Measurements from ENCODE around the gene TBC1D13. TPM values are rescaled to one million over a fixed set of nuclear protein-coding genes. Genes with fewer than 3 reads are reported as not detected.

Gene TBC1D13, protein sequence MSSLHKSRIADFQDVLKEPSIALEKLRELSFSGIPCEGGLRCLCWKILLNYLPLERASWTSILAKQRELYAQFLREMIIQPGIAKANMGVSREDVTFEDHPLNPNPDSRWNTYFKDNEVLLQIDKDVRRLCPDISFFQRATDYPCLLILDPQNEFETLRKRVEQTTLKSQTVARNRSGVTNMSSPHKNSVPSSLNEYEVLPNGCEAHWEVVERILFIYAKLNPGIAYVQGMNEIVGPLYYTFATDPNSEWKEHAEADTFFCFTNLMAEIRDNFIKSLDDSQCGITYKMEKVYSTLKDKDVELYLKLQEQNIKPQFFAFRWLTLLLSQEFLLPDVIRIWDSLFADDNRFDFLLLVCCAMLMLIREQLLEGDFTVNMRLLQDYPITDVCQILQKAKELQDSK
- 5.9 and 20.6 TPM in 2 replicates for total RNA-seq (2014; rRNA removed; shearing (Covaris generic))

DNA sequence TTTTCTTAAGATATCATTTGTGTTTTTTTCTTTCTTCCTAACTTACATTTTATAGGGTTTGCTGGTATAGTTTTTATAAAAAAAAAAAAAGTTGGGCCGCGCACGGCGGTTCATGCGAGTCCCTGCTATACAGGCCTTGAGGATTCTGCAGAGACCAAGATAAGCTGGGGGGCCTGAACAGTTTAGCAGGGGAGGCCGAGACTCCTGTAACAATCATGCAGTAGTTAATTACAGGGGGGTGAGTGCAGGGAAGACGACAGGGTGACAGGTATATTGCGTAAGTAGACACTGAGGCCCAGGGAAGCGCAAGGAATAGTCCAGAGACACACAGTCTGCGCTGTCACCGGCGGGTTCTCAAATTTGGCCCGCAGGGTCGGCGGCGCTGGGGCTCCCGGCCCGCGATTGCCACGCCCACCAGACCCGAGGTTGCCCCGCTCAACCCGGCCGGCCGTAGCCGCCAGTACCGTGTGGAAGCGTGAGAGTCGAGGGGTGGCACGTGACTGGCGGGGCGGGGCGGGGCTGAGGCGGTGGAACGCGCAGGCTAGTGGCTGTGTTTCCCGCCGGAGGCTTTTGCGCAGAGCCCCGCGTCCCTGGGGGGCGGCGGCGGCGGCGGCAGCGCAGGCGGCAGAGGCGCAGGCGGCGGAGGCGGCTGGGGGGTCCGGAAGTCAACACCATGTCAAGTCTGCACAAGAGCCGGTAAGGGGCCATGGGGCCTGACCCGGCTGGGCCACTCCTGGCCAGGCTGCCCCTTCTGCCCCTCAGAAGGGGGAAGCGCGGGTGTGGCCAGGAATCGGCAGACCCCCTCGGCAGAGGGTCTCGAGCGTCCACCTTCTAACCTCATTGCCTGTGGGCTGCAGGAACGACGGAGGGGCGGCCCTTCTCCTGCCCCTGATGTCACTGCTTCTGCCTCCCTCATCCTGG lies at the start of gene TBC1D13:
TSS of gene TBC1D13 (plus strand) at position 573 of the 921 bp plus-strand sequence. CDS start at position 674, 101 bp downstream.
- Histone ChIP-seq H3K27me3 (replicated peaks) (no peaks in the 10 kb centered on the region), H3K36me3 (peaks cover 25% of the 10 kb centered on the region), H3K4me3 (peak within 1 kb of the TSS; percentile 81), H3K9me3 (replicated peaks) (0 out of 2 replicates have a peak, but pooled peaks cover 5% of the 10 kb centered on the region), H3K27ac (peak within 1 kb of the TSS; percentile 36; the same call in 1 of the 2 replicates), H3K4me1 (replicated peaks) (peaks cover 17% of the 10 kb centered on the region)
- DNase-seq (ENCODE audit: low read depth in 1 of 2, low spot score in 2 of 2): peak; percentile 61 to 86

DNA sequence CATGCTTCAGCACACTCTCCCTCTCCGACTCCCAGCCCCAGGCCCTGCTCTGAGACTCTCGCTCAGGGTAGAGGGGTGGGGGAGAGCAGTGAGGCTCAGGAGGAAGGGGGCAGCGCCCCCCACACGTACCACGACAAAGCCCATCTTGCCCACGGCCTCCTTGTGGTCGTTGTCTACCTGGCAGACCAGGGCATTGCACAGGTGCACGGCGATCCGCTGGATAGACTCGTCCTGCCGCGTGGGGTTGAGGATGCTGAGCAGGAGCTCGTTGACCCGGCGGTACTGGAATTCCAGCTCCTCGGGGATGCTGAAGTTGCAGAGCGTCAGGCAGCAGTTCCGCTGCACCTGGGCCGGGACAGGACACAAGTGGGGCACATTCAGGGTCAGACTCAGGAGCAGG lies 44.7 kb upstream of the TBC1D13 start:
- no peaks in the 10 kb centered on the region for H3K36me3 ChIP-seq
- no peak overlapping the region for H3K27ac ChIP-seq
- H3K9me3 ChIP-seq (replicated peaks): no peaks in the 10 kb centered on the region
- no peak overlapping the region for H3K4me3 ChIP-seq
- DNase-seq (ENCODE audit: low read depth in 1 of 2, low spot score in 2 of 2): no peak
- H3K27me3 ChIP-seq (replicated peaks): no peaks in the 10 kb centered on the region
- no peaks in the 10 kb centered on the region for H3K4me1 ChIP-seq (replicated peaks)

DNA sequence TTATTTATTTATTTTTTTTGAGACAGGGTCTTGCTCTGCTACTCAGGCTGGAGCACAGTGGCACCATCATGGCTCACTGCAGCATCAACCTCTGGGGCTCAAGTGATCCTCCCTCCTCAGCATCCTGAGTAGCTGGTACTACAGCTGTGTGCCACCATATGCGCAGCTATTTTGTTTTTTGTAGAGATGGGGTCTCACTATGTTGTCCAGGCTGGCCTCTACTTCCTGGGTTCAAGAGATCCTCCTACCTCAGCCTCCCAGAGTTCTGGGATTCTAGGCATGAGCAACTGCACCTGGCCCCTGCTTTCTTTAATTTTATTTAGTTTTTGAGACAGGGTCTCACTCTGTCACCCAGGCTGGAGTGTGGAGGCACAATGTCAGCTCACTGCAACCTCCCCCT lies 43.6 kb upstream of the TBC1D13 start:
- Histone ChIP-seq H3K36me3 (no peaks in the 10 kb centered on the region), H3K27me3 (replicated peaks) (no peaks in the 10 kb centered on the region), H3K27ac (no peak overlapping the region), H3K9me3 (replicated peaks) (no peaks in the 10 kb centered on the region), H3K4me1 (replicated peaks) (no peaks in the 10 kb centered on the region), H3K4me3 (no peak overlapping the region)
- DNase-seq (ENCODE audit: low read depth in 1 of 2, low spot score in 2 of 2): no peak

DNA sequence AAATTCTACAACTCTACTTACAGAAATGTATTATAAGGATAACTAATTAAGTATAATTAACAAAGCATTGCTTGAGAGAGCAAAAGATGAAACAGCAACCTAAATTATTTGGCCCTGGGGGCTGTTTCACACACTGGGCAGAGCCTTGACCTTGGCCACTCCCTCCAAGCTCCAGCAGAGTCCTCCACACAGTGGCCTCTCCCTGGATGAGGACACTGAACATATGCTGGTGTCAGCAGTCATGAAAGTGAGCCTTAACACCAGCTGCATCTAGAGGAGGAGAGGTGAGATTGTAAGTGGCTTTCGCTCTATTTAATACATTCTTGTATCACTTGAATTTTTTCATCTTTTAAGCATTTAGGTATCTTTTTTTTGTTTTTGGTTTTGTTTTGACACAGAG lies 39.8 kb upstream of the TBC1D13 start:
- H3K36me3 ChIP-seq: no peaks in the 10 kb centered on the region
- H3K4me1 ChIP-seq (replicated peaks): no peaks in the 10 kb centered on the region
- H3K27ac ChIP-seq: no peak overlapping the region
- H3K27me3 ChIP-seq (replicated peaks): no peaks in the 10 kb centered on the region
- DNase-seq (ENCODE audit: low read depth in 1 of 2, low spot score in 2 of 2): no peak
- H3K4me3 ChIP-seq: no peak overlapping the region
- no peaks in the 10 kb centered on the region for H3K9me3 ChIP-seq (replicated peaks)

DNA sequence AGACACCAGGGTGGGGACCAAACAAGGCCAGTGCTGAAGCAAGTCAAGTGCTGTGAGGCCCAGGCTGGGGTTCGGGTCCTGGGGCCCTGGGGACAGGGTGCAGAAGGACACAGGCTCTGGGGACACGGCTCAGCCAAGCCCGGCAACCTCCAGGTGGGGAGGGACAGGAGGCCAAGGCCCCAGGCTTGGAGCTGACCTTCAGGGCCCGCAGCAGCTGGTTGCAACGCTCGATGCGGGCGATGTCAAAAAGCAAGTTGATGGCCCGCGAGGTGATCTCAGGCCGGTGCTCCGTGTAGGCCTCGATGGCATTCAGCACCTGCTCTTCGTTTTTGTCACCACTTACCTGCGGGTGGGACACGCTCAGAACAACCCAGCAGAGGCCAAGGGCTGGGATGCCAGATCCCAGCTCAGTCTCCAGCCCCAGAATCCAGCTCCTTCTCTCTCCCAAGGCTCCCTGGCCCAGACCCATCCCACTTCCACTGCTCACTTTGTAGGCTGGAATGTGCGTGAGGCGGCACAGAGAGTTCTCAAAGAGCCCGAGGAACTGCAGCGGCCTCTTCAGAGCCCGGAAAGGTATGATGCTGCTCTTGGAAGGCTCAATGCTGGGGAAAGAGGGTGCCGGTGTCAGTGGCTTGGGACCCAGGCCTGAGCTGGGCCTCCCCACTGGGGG lies 36.0 kb upstream of the TBC1D13 start:
- Histone ChIP-seq H3K27ac (no peak overlapping the region), H3K4me3 (no peak overlapping the region), H3K27me3 (replicated peaks) (no peaks in the 10 kb centered on the region), H3K9me3 (replicated peaks) (no peaks in the 10 kb centered on the region), H3K36me3 (0 out of 2 replicates have a peak, but pooled peaks cover 5% of the 10 kb centered on the region), H3K4me1 (replicated peaks) (no peaks in the 10 kb centered on the region)
- no peak for DNase-seq (ENCODE audit: low read depth in 1 of 2, low spot score in 2 of 2)

DNA sequence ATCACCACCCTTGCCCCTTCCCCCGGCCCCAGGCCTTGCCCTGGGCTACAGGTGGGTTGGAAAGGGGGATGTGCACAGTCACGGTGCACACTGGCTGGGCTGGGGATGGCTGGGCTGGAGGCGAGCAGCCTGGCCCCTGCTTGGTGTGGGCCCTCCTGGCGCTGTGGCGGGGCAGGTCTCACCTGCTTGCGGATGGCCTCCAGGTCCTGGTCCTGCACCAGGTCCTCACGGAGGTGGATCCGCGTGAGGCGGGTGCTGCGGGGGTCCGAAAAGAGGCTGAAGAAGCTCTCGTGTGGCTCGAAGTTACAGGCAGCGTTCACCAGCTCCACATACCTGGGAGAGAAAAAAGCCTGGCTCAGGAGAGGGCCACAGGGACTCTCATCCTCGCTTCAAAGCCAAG lies 33.4 kb upstream of the TBC1D13 start:
- Histone ChIP-seq H3K27me3 (replicated peaks) (no peaks in the 10 kb centered on the region), H3K4me1 (replicated peaks) (no peaks in the 10 kb centered on the region), H3K4me3 (no peak overlapping the region), H3K9me3 (replicated peaks) (no peaks in the 10 kb centered on the region), H3K36me3 (0 out of 2 replicates have a peak, but pooled peaks cover 5% of the 10 kb centered on the region), H3K27ac (no peak overlapping the region)
- no peak for DNase-seq (ENCODE audit: low read depth in 1 of 2, low spot score in 2 of 2)

DNA sequence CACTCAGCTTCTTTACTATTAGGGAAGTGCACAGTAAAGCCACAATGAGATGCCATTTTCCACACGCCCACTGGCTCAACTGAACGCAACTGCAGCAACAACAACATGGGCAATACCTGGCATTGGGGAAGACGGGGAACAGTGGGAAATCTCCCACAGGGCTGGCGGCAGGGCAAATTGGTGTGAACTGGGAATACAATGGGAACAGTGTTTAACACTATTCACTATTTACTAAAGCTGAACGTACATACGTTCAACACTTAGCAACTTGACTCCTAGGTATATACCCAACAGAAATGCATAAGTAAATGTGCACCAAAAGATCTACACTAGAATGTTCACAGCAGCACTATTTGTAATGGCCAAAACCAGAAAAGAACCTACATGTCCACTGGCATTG lies 29.5 kb upstream of the TBC1D13 start:
- no peaks in the 10 kb centered on the region for H3K27me3 ChIP-seq (replicated peaks)
- H3K9me3 ChIP-seq (replicated peaks): no peaks in the 10 kb centered on the region
- DNase-seq (ENCODE audit: low read depth in 1 of 2, low spot score in 2 of 2): no peak
- H3K4me3 ChIP-seq: no peak overlapping the region
- H3K4me1 ChIP-seq (replicated peaks): no peaks in the 10 kb centered on the region
- no peak overlapping the region for H3K27ac ChIP-seq
- H3K36me3 ChIP-seq: 0 out of 2 replicates have a peak, but pooled peaks cover 5% of the 10 kb centered on the region

DNA sequence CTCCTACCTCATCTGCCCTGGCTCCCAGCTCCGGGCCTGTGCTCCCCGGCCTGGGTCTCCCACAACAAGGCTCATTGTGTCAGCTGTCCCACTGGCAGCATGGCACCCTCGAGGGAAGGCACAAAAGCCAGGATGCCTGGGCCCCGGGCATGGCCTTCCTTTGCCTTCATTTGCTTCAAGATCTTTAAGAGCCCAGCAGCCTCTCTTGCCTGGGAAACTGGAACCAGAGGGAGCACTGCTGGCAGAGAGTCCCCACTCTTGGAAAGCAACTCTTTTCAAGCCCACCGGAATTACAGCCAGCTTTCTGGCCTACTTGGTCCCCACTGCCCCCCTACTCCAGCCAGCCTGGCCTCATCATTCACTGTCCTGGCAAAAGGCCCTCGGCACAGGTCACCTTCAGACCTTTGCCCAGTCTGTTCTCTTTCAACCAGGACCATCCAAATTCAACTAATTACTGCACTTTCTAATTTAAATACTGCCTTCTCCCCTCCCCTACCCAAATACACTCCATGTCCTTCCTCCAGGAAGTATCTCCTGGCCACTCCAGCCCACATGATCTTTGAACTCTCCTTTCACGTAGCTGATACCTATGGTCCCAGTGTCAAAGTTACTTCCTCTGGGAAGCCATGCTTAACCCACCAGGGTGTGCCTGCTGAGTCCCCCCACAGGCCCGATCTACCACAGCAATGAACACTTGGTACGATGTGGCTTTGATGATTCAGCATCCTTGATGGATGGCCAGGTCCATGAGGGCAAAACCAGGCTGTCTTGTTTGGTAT lies 24.2 kb upstream of the TBC1D13 start:
- H3K27me3 ChIP-seq (replicated peaks): no peaks in the 10 kb centered on the region
- no peaks in the 10 kb centered on the region for H3K9me3 ChIP-seq (replicated peaks)
- H3K4me1 ChIP-seq (replicated peaks): no peaks in the 10 kb centered on the region
- DNase-seq (ENCODE audit: low read depth in 1 of 2, low spot score in 2 of 2): no peak
- no peaks in the 10 kb centered on the region for H3K36me3 ChIP-seq
- H3K4me3 ChIP-seq: no peak overlapping the region
- no peak overlapping the region for H3K27ac ChIP-seq

DNA sequence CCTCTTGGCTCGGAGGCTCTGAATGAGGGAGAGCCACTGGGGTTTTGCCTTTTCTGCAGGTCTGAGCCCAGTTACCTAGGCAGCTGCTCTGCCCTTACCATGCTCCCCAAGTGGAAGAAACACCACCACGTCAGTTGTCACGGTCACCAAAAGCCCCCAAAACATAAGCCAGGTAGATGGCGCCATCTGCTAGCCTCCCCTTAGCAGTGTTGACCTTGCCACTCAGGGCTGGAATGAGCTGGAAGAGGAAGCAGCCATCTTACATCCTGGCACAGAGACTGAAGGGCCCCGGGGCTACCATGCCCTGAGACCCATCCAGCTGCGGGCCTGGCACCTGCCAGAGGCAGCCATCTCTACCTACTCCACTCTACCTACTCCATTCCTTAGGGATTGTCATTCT lies 22.7 kb upstream of the TBC1D13 start:
- H3K36me3 ChIP-seq: no peaks in the 10 kb centered on the region
- H3K4me3 ChIP-seq: no peak overlapping the region
- H3K27me3 ChIP-seq (replicated peaks): no peaks in the 10 kb centered on the region
- H3K4me1 ChIP-seq (replicated peaks): no peaks in the 10 kb centered on the region
- no peak for DNase-seq (ENCODE audit: low read depth in 1 of 2, low spot score in 2 of 2)
- H3K9me3 ChIP-seq (replicated peaks): no peaks in the 10 kb centered on the region
- no peak overlapping the region for H3K27ac ChIP-seq

DNA sequence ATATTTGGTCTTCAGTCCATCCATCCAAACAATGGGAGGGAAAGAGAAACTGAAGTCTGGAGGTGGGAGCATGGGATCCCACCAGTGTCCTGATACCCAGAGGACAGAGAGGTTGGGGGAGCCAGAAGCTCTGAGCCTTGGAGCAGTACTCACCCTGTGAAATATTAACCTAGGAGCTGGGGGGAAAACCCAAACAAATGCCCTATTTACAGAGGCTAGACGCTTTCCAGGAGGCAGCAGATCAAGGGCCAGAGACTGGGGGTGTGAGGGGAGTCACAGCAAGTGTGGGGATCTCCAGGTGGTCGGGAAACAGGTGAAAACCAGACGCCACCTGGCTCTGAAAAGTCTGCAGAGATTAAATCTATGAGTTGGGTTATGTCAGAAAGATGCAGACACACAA lies 21.6 kb upstream of the TBC1D13 start:
- Histone ChIP-seq H3K9me3 (replicated peaks) (no peaks in the 10 kb centered on the region), H3K4me3 (no peak overlapping the region), H3K27ac (no peak overlapping the region), H3K36me3 (no peaks in the 10 kb centered on the region), H3K27me3 (replicated peaks) (no peaks in the 10 kb centered on the region), H3K4me1 (replicated peaks) (no peaks in the 10 kb centered on the region; the same call in 1 of the 2 replicates)
- DNase-seq (ENCODE audit: low read depth in 1 of 2, low spot score in 2 of 2): no peak

DNA sequence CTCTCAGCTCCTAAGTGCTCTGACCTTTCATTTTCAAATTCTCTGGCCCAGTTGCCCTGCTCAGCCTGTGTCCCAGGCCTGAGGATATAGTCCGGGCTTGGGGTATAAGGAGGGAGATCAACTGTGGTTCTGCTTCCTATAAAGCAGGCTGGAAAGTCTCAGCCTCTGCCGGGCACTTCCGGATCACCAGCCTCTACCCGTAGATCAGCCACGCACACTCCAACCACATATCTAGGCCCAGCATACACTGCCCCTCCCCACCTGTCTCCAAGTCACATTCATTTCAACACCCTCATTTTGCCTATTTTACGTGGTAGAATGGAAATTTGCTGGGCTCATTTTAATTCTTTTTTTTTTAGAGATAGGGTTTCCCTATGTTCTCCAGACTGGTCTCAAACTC lies 18.4 kb upstream of the TBC1D13 start:
- no peak for DNase-seq (ENCODE audit: low read depth in 1 of 2, low spot score in 2 of 2)
- Histone ChIP-seq H3K27me3 (replicated peaks) (no peaks in the 10 kb centered on the region), H3K27ac (no peak overlapping the region), H3K9me3 (replicated peaks) (no peaks in the 10 kb centered on the region; the same call in 1 of the 2 replicates), H3K4me1 (replicated peaks) (peaks cover 16% of the 10 kb centered on the region), H3K4me3 (no peak overlapping the region), H3K36me3 (peaks cover 4% of the 10 kb centered on the region; the same call in 1 of the 2 replicates)

DNA sequence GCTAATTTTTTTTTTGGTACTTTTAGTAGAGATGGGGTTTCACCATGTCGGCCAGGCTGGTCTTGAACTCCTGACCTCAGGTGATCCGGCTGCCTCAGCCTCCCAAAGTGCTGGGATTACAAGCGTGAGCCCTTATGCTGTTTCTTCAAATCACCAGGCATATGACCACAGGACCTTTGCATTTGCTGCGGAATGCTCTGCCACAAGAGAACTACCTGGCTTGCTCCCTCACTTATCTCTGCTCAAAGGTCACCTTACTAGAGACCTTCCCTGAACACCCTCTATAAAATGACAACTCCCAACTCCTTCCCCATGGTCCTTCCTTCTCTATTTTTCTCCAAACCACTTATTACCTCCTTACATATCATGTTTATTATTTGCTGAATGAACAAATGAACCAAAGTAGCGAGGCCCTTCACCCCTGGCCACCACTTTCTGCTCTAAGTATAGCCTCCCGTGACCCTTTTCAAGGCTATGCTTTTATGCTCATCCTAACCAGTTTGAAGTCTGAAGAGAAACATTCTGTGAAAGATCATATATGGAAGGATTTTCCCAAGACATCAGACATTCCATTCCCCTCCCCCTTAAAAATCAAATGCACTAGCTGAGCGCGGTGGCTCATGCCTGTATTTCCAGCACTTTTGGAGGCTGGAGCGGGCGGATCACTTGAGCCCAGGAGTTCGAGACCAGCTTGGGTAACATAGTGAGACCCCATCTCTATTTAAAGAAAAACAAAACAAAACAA lies 16.6 kb upstream of the TBC1D13 start:
- Histone ChIP-seq H3K27me3 (replicated peaks) (no peaks in the 10 kb centered on the region), H3K4me3 (peak overlapping the region; percentile 69), H3K9me3 (replicated peaks) (no peaks in the 10 kb centered on the region; the same call in 1 of the 2 replicates), H3K27ac (no peak overlapping the region), H3K4me1 (replicated peaks) (peaks cover 16% of the 10 kb centered on the region), H3K36me3 (peaks cover 4% of the 10 kb centered on the region; the same call in 1 of the 2 replicates)
- DNase-seq (ENCODE audit: low read depth in 1 of 2, low spot score in 2 of 2): no peak
